SK-N-SH treated with all-trans-retinoic acid at 6 μM for 48 hours (cell line): ENCODE measurements around the gene DNAJC1.

Source experiments
- ARNTL ChIP-seq: fragments of 450-650 bp; formaldehyde crosslinking; IDR thresholded peaks from 2 replicates; pipeline ENCODE4 v1.5.0; 2020; ENCODE audit warnings: low read depth, mild to moderate bottlenecking, moderate library complexity, borderline replicate concordance
- CREB5 ChIP-seq: fragments of 250-450 bp; sonication (Bioruptor Pico); IDR thresholded peaks from 2 replicates; pipeline ENCODE4 v1.5.1; 2020; ENCODE audit warnings: low read depth, mild to moderate bottlenecking, moderate library complexity
- RARB ChIP-seq: fragments of 250-450 bp; sonication (Bioruptor Pico); IDR thresholded peaks from 2 replicates; pipeline ENCODE4 v1.8.0; 2021; ENCODE audit warnings: mild to moderate bottlenecking, moderate library complexity
- SNAI2 ChIP-seq: fragments of 250-450 bp; sonication (Bioruptor Pico); IDR thresholded peaks from 2 replicates; pipeline ENCODE4 v1.5.0; 2020; ENCODE audit warnings: mild to moderate bottlenecking, moderate library complexity
- TCF4 ChIP-seq: fragments of 250-450 bp; sonication (Bioruptor Pico); IDR thresholded peaks from 2 replicates; pipeline ENCODE4 v1.8.0; 2021; ENCODE audit warnings: mild to moderate bottlenecking, moderate library complexity, borderline replicate concordance
- ZFP30 ChIP-seq: fragments of 450-650 bp; formaldehyde crosslinking; IDR thresholded peaks from 2 replicates; pipeline ENCODE4 v1.5.0; 2022; ENCODE audit warnings: mild to moderate bottlenecking, moderate library complexity
- ZNF70 ChIP-seq: fragments of 450-650 bp; formaldehyde crosslinking; IDR thresholded peaks from 2 replicates; pipeline ENCODE4 v1.5.0; 2020; ENCODE audit warnings: mild to moderate bottlenecking, moderate library complexity
- ZNF8 ChIP-seq: fragments of 450-650 bp; formaldehyde crosslinking; IDR thresholded peaks from 2 replicates; pipeline ENCODE4 v1.5.0; 2020; ENCODE audit warnings: mild to moderate bottlenecking, moderate library complexity
- TF ChIP-seq, protein P1 (sequence below): fragments of 250-450 bp; sonication (Bioruptor Pico); IDR thresholded peaks from 2 replicates; pipeline ENCODE4 v1.5.0; 2020; ENCODE audit warnings: mild to moderate bottlenecking, moderate library complexity
- TF ChIP-seq, protein P2 (sequence below): fragments of 250-450 bp; sonication (Bioruptor Pico); IDR thresholded peaks from 2 replicates; pipeline ENCODE4 v1.8.0; 2020; ENCODE audit warnings: mild to moderate bottlenecking, moderate library complexity, borderline replicate concordance

DNA sequence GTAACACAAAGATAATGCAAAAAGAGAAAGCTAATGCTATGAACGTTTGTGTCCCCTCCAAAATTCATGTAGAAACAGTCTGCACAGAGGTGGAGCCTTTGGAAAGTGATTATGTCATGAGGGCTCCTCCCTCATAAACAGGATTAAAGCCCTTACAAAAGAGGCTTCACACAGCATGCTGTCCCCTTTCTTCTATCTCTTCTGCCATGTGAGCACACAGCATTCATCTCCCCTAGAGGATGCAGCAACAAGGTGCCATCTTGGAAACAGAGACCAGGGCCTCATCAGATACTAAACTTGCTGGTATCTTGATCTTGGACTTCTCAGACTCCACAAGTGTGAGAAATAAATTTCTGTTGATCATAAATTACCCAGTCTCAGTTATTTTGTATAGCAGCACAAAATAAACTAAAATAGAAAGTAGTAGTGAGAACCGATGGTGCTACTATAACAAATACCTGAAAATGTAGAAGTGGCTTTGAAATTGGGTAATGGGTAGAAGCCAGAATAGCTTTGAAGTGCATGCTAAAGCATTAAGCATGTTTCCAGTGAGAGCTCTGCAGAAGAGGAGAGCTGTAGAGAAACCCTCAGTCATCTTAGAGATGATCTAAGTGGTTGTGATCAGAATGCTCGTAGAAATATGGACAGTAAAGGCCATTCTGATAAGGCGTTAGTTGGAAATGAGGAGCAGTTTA lies 108.7 kb downstream of the DNAJC1 start:
- TF ChIP-seq, protein P1, sequence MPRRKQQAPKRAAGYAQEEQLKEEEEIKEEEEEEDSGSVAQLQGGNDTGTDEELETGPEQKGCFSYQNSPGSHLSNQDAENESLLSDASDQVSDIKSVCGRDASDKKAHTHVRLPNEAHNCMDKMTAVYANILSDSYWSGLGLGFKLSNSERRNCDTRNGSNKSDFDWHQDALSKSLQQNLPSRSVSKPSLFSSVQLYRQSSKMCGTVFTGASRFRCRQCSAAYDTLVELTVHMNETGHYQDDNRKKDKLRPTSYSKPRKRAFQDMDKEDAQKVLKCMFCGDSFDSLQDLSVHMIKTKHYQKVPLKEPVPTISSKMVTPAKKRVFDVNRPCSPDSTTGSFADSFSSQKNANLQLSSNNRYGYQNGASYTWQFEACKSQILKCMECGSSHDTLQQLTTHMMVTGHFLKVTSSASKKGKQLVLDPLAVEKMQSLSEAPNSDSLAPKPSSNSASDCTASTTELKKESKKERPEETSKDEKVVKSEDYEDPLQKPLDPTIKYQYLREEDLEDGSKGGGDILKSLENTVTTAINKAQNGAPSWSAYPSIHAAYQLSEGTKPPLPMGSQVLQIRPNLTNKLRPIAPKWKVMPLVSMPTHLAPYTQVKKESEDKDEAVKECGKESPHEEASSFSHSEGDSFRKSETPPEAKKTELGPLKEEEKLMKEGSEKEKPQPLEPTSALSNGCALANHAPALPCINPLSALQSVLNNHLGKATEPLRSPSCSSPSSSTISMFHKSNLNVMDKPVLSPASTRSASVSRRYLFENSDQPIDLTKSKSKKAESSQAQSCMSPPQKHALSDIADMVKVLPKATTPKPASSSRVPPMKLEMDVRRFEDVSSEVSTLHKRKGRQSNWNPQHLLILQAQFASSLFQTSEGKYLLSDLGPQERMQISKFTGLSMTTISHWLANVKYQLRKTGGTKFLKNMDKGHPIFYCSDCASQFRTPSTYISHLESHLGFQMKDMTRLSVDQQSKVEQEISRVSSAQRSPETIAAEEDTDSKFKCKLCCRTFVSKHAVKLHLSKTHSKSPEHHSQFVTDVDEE: no peak
- TF ChIP-seq CREB5 (CRISPR knock-in tag): no peak
- no peak for TF ChIP-seq SNAI2 (CRISPR knock-in tag)
- TF ChIP-seq RARB (CRISPR knock-in tag): no peak
- TF ChIP-seq, protein P2, sequence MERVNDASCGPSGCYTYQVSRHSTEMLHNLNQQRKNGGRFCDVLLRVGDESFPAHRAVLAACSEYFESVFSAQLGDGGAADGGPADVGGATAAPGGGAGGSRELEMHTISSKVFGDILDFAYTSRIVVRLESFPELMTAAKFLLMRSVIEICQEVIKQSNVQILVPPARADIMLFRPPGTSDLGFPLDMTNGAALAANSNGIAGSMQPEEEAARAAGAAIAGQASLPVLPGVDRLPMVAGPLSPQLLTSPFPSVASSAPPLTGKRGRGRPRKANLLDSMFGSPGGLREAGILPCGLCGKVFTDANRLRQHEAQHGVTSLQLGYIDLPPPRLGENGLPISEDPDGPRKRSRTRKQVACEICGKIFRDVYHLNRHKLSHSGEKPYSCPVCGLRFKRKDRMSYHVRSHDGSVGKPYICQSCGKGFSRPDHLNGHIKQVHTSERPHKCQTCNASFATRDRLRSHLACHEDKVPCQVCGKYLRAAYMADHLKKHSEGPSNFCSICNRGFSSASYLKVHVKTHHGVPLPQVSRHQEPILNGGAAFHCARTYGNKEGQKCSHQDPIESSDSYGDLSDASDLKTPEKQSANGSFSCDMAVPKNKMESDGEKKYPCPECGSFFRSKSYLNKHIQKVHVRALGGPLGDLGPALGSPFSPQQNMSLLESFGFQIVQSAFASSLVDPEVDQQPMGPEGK: no peak
- TF ChIP-seq ZFP30 (CRISPR knock-in tag): no peak
- TF ChIP-seq ZNF70 (CRISPR knock-in tag): no peak
- TF ChIP-seq ZNF8 (CRISPR knock-in tag): no peak
- TF ChIP-seq TCF4 (CRISPR knock-in tag): no peak
- TF ChIP-seq ARNTL: no peak
